ENCODE data around the gene SERPINB11.
"Not testable (repeated sequence)": the region's sequence is repeated elsewhere in the genome, so short reads cannot be mapped to it uniquely, and the experiment has no call there.

SERPINB11 gene

GRCh38 chr18:63702660-63703059 is at the start of gene SERPINB11:
TSS of gene SERPINB11 (plus strand) at chr18:63702960. CDS start at chr18:63710194, 7,234 bp downstream.
- DNase-seq: no peak

GRCh38 chr18:63658920-63659319 is 43.8 kb upstream of the SERPINB11 start:
- DNase-seq: not testable (repeated sequence)

GRCh38 chr18:63661750-63662149 is 41.0 kb upstream of the SERPINB11 start, which contains the start of gene SERPINB3:
TSS of gene SERPINB3 (minus strand) at chr18:63661893. CDS start at chr18:63661216, 677 bp downstream.
- DNase-seq: not testable (repeated sequence)

GRCh38 chr18:63664571-63664970 is 38.2 kb upstream of the SERPINB11 start:
- no peak for DNase-seq

GRCh38 chr18:63676526-63677323 is 26.0 kb upstream of the SERPINB11 start:
- no peak for DNase-seq

GRCh38 chr18:63677500-63678225 is 25.1 kb upstream of the SERPINB11 start:
- DNase-seq: no peak

- DNase-seq: no peak
Measured at GRCh38 chr18:63679820-63680606, 22.7 kb upstream of the SERPINB11 start.

GRCh38 chr18:63681449-63682340 is 21.1 kb upstream of the SERPINB11 start:
- no peak for DNase-seq

- DNase-seq: no peak
Measured at GRCh38 chr18:63683152-63683551, 19.6 kb upstream of the SERPINB11 start.

GRCh38 chr18:63683890-63684289 is 18.9 kb upstream of the SERPINB11 start:
- DNase-seq: no peak

GRCh38 chr18:63684718-63685117 is 18.0 kb upstream of the SERPINB11 start:
- DNase-seq: no peak

GRCh38 chr18:63686871-63687270 is 15.9 kb upstream of the SERPINB11 start:
- DNase-seq: no peak

GRCh38 chr18:63689064-63689463 is 13.7 kb upstream of the SERPINB11 start:
- DNase-seq: no peak

GRCh38 chr18:63697097-63697660 is 5.6 kb upstream of the SERPINB11 start:
- DNase-seq: no peak

GRCh38 chr18:63700501-63700900 is 2.3 kb upstream of the SERPINB11 start:
- DNase-seq: no peak

GRCh38 chr18:63701952-63702351 is 808 bp upstream of the SERPINB11 start:
- DNase-seq: no peak

- DNase-seq: no peak
Measured at GRCh38 chr18:63705401-63705800, 2.6 kb downstream of the SERPINB11 start.

- no peak for DNase-seq
Measured at GRCh38 chr18:63707816-63708215, 5.1 kb downstream of the SERPINB11 start.

GRCh38 chr18:63708650-63709049 is 5.9 kb downstream of the SERPINB11 start:
- no peak for DNase-seq

- no peak for DNase-seq
Measured at GRCh38 chr18:63725682-63726480, 23.1 kb downstream of the SERPINB11 start.

GRCh38 chr18:63730773-63731172 is 28.0 kb downstream of the SERPINB11 start:
- no peak for DNase-seq
